NCI-H1417 treated with DMSO at 0.1 percent for 48 hours (cell line): ENCODE results near the gene CEACAM1.
"Not testable (repeated sequence)": the region's sequence is repeated elsewhere in the genome, so short reads cannot be mapped to it uniquely, and the experiment has no call there.

Source experiments
- DNase-seq: peaks from one replicate; lab custom pipeline; 2025; lab: John Stamatoyannopoulos, UW

CEACAM1 gene

DNA sequence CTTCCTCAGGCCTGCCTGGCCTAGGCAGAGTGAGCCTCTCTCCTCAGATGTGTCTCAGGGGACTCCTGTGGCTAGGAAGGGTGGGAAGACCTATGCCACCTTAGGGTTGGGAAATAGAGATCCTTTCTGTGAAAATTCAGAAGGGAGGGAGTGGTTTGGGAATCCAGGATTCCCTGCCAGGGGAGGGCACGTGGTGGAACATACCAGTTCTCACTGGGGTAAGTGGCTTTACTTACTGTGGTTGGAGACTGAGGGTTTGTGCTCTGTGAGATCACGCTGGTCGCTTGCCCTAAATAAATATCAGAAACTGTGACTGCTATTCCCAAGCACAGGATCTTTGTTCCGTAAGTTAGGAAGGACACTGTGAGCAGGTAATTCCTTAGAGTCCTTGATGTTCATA is 16.9 kb downstream of the CEACAM1 start:
- no peak for DNase-seq

DNA sequence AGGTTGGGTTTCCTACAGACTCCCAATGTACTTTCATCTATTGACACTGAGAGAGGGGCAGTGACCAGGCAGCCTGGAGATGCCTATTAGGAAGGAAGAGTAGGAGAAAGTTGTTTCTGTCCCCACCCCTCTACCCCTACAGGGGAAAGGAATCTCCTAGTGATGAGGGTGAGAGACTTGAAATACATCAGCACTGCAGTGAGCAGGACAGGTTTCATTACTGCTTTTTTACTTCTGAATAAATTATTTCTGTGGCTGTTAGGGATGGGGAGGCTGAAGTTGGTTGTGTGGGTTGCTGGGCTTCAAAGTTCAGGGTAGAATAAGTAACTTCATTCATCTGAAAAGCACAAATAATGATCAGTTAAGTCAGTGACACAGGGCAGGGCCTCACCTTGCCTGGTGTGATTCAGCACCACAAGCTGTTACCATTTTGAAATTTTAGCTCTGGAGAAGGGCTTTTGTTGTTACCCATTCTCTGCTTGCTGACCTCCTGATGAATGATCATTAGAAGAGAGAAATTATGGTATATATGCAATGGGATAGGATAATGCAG is 19.3 kb downstream of the CEACAM1 start:
- DNase-seq: no peak

GRCh38 chr19:42505066-42505465 is 23.2 kb downstream of the CEACAM1 start:
- DNase-seq: no peak

GRCh38 chr19:42501733-42502132 is 26.5 kb downstream of the CEACAM1 start:
- DNase-seq: no peak

DNA sequence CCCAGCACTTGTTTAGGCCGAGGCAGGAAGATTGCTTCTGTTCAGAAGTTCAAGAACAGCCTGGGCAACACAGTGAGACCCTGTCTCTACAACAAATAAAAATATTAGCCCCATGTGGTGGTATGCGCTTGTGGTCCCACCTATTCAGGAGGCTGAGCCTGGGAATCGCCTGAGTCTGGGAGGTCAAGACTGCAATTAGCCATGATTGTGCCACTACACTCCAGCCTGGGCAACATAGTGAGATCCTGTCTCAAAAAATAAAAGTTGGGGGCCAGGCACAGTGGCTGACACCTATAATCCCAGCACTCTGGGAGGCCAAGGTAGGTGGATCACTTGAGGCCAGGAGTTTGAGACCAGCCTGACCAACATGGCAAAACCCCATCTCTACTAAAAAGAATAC is 27.0 kb downstream of the CEACAM1 start:
- DNase-seq: not testable (repeated sequence)

- no peak for DNase-seq
Measured at GRCh38 chr19:42498169-42498757, 30.0 kb downstream of the CEACAM1 start.

- DNase-seq: no peak
Measured at GRCh38 chr19:42497492-42498168, 30.7 kb downstream of the CEACAM1 start.

- DNase-seq: no peak
Measured at GRCh38 chr19:42496460-42497133, 31.7 kb downstream of the CEACAM1 start.

DNA sequence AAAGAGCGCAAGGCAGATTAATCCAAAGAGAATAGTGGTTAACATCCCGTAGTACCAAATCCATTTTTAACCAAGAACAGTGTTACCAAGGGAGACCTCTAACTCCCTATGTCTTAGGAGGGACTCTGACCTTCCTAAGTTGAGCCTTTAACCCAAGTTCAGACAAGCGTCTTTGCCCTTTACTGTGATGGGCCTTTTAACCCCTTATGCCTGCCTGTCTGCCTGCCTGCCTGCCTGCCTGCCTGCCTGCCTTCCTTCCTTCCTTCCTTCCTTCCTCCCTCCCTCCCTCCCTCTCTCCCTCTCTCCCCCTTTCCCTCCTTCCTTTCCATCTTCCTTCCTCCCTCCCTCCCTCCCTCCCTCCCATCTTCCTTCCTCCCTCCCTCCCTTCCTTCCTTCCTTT is 32.6 kb downstream of the CEACAM1 start:
- DNase-seq: no peak

GRCh38 chr19:42494321-42494720 is 34.0 kb downstream of the CEACAM1 start:
- no peak for DNase-seq

DNA sequence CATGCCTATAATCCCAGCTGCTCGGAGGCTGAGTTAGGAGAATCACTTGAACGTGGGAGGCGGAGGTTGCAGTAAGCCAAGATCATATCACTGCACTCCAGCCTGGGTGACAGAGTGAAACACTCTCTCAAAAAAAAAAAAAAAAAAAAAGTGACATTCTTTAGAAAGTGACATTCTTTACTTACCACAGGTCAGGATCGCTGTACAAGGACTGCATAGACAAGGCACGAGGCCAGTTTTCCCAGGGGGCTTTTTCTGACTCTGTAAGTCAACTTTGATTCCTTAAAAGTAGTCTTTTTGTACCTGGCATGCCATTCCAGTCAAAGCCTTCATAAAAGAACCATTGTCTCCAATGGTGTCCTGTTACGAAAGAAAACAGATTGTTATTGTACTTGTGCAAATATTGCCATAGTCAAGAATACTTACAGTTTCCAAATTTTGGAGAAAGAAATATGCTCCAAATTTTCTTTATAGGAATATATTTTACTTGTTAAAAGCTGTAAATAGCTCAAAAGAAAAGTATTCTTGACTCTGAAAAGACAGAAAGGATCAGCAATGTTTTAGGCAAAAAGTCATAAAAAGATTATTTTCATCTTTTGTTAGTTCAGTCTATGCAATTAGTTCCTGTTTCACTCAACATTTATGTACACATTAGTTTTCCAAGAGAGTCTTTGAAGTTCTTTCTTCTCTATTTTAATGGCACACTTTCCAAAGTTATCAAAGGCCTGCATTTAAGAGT is 39.3 kb downstream of the CEACAM1 start:
- DNase-seq: no peak

DNA sequence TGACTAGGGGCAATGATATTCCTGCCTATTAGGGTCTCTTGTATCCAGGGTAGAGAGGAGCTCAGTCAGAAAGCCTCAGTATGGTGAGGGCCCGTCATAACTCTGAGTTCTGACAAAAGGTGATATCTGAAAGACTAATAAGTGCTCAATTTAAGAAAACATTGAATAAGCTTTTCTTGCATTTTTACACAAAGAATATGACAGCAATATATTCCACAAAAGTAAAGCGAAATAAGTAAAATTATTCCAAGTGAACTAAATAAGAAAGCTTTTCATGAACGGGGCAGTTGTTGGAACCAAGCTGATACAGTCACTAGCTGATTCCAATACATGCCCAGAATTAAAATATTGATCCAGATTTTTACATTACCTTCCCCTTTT is 40.5 kb downstream of the CEACAM1 start:
- DNase-seq: no peak

- DNase-seq: no peak
Measured at GRCh38 chr19:42487032-42487797, 41.1 kb downstream of the CEACAM1 start.

DNA sequence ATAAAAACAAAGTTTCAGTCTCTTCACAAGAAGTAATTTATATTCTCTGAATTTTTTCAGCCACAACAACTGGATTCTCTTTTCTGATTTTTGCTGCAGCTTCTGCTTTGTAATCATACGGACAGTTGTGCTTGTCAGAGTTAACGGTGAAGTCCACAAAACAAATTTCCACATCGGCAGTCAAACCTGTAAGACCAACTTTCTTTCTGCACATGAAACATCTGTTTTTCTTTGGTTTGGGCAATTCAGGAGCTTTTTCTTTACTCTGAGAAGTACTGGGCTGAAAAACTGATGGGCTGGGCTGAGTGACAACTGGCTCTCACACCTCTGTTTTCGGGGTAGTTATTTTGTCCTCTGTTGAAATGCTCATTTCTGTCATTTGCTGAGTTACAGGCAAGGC is 43.2 kb downstream of the CEACAM1 start:
- DNase-seq: not testable (repeated sequence)

DNA sequence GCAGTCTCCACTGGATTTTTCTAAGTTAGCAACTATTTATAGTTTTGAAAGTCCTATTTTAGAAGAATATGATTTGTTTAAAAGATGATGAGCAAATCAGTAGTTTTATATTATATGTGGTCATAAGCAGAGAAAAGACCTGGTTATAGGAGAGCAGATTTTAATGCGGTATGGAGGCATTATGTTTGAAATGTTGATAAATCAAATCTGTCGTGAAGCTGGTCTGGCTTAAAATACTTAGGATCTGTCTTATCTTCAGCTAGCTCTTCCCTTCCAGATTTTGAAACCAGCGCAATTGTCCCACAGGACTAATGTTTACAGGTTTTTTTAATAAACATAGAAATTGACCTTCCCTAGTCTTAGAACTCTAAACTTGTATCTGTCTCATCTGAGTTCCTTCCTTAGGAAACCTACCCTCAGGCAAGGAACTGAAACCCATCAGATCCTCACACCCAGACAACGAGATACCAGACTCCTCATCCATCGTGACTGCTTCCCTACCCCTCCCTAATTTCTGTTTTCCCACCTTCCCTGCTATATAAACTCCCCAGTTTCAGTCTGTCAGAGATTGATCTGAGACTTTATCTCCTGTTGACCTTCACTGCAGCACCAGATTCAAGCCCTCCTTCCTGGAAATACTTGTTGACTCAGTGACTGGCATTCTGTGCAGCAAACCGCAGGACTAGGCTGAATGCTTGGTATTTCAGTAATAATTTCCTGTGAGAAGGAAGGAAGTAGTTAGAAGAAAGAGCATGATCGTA is 47.8 kb downstream of the CEACAM1 start:
- DNase-seq: no peak

- no peak for DNase-seq
Measured at GRCh38 chr19:42479736-42480135, 48.5 kb downstream of the CEACAM1 start.

GRCh38 chr19:42478765-42479311 is 49.4 kb downstream of the CEACAM1 start:
- DNase-seq: no peak

GRCh38 chr19:42477933-42478332 is 50.3 kb downstream of the CEACAM1 start:
- no peak for DNase-seq

DNA sequence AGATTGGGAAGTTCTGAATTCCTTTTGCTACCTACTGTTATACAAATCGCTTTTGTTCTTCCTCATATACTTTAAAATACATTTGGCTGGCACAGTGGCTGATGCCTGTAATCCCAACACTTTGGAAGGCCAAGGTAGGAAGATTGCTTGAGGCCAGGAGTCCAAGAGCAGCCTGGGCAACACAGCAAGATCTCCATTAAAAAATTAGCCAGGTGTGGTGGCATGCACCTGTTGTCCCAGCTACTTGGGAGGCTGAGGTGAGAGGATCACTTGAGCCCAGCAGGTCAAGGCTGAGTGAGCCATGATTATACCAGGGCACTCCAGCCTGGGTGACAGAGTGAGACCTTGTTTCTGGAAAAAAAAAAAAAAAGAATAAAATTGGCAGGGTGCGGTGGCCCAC is 51.2 kb downstream of the CEACAM1 start:
- no peak for DNase-seq

DNA sequence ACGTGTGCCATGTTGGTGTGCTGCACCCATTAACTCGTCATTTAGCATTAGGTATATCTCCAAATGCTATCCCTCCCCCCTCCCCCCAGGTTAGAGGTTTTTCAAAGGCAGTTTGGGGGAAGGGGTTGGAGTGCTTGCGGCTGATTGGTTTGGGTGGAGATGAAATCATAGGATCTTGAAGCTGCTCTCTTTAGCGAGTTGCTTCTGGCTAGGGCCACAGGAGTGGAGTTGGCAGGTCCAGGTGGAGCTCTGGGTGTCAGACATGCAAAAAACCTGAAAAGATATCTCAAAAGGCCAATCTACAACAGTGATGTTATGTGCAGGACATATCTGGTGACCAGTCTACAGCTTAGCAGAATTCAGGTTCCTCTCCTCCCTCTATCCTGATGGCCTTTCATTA is 52.9 kb downstream of the CEACAM1 start:
- no peak for DNase-seq

- no peak for DNase-seq
Measured at GRCh38 chr19:42474743-42475142, 53.5 kb downstream of the CEACAM1 start.
